Measurements from ENCODE around the gene ZFR2. TPM values are rescaled to one million over a fixed set of nuclear protein-coding genes. Genes with fewer than 3 reads are reported as not detected.

ZFR2 gene
- total RNA-seq, 2 experiments from 2014 or later = 0.73 to 0.82 TPM

DNA sequence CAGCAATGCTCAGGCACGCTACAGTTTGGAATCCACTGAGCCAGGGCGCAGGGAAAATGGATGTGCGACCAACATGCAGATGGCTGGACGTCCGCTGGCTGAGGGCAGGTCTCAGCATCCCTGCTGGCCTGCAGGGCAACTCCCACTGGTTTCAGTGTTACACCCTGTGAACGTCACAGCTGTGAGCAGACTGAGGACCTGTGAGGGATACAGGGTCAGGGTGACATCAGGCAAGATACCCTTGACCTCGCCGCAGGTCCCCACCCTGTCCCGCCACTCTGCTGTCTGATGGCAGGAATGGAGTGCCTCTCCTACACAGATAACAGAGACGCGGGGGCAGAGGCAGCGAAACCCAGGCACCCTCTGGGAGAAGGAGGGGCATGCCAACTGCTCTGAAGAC, 19.1 kb downstream of the ZFR2 start:
- no peak for DNase-seq
- no peaks in the 10 kb centered on the region for H3K27me3 ChIP-seq (ENCODE audit: control insufficient read depth in 1 of 2, insufficient read depth in 2 of 2, low read length in 2 of 2)
- no peaks in the 10 kb centered on the region for H3K4me1 Mint-ChIP-seq (ENCODE audit: low read depth)
- H3K27ac ChIP-seq (ENCODE audit: low read depth in 1 of 2, low read length in 2 of 2) = no peak overlapping the region
- CTCF ChIA-PET = interaction anchor here (1.4 kb wide), 1 partner anchor 87 kb away, joined by 5 read pairs; the partner anchor contains the start of gene MRPL54
- no peak overlapping the region for H3K27ac Mint-ChIP-seq
- no peak for ATAC-seq (ENCODE audit: poor library complexity)
- no peaks in the 10 kb centered on the region for H3K36me3 ChIP-seq (ENCODE audit: insufficient read depth, low read length)
- intact Hi-C loops (cut with DNase I, micrococcal nuclease) = loop anchor here (10.0 kb wide), 2 partner anchors 185 to 255 kb away; no protein-coding TSS in a partner anchor
- POLR2A ChIA-PET = no interaction called here
- H3K9me3 Mint-ChIP-seq = no peaks in the 10 kb centered on the region
- H3K9me3 ChIP-seq (ENCODE audit: control insufficient read depth in 1 of 2, insufficient read depth in 1 of 2, low read length in 2 of 2) = peaks cover 7 to 13% of the 10 kb centered on the region in 2 experiments
- H3K36me3 Mint-ChIP-seq (ENCODE audit: low read depth) = no peaks in the 10 kb centered on the region
- H3K27me3 Mint-ChIP-seq = no peaks in the 10 kb centered on the region
- no peak overlapping the region for H3K4me3 ChIP-seq (ENCODE audit: low read length)
- TF ChIP-seq, protein P1, sequence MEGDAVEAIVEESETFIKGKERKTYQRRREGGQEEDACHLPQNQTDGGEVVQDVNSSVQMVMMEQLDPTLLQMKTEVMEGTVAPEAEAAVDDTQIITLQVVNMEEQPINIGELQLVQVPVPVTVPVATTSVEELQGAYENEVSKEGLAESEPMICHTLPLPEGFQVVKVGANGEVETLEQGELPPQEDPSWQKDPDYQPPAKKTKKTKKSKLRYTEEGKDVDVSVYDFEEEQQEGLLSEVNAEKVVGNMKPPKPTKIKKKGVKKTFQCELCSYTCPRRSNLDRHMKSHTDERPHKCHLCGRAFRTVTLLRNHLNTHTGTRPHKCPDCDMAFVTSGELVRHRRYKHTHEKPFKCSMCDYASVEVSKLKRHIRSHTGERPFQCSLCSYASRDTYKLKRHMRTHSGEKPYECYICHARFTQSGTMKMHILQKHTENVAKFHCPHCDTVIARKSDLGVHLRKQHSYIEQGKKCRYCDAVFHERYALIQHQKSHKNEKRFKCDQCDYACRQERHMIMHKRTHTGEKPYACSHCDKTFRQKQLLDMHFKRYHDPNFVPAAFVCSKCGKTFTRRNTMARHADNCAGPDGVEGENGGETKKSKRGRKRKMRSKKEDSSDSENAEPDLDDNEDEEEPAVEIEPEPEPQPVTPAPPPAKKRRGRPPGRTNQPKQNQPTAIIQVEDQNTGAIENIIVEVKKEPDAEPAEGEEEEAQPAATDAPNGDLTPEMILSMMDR (IDR thresholded peaks at IDR 0.05) = no peak
- peaks cover 4% of the 10 kb centered on the region for H3K4me1 ChIP-seq (ENCODE audit: insufficient read depth, low read length)
- H3K4me3 Mint-ChIP-seq = no peak overlapping the region

DNA sequence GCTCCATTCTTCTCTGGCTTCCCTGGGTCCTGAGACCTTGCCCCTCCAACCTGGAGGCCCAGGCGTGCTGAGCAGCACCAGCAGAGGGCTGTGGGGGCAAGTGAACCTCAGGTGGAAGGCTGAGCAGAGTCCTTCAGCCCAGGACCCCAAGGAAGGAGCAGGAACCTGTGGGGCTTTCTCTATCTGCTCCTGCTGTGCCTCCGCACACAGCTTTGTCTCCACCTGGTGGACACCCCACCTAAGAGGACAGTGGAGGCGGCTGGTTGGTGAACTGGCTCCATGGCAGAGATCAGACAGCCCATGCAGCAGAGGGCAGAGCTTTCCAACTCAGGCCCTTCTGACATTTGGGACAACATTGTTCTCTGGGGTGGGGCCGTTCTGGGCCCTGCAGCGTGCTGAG, 19.7 kb downstream of the ZFR2 start:
- Mint-ChIP-seq H3K27me3 (no peaks in the 10 kb centered on the region), H3K9me3 (no peaks in the 10 kb centered on the region), H3K4me1 (ENCODE audit: low read depth) (no peaks in the 10 kb centered on the region), H3K36me3 (ENCODE audit: low read depth) (no peaks in the 10 kb centered on the region), H3K27ac (no peak overlapping the region), H3K4me3 (no peak overlapping the region)
- H3K4me1 ChIP-seq (ENCODE audit: insufficient read depth, low read length) = peaks cover 4% of the 10 kb centered on the region
- peak; percentile 54 for ATAC-seq (ENCODE audit: poor library complexity)
- no peaks in the 10 kb centered on the region for H3K36me3 ChIP-seq (ENCODE audit: insufficient read depth, low read length)
- CTCF ChIA-PET = interaction anchor here (0.6 to 1.4 kb wide), 3 partner anchors 9 to 87 kb away, joined by 3 to 5 read pairs (median 4); partner anchors contain the start of gene MRPL54
- POLR2A ChIA-PET = interaction anchor here (1.1 kb wide), 1 partner anchor 86 kb away, joined by 4 read pairs; the partner anchor contains the start of gene MRPL54
- intact Hi-C loops (cut with DNase I, micrococcal nuclease) = loop anchor here (10.0 kb wide), 2 partner anchors 184 to 254 kb away; no protein-coding TSS in a partner anchor
- peak in 13 of 14 experiments; percentile 6 to 65 (median 28) for DNase-seq
- peaks cover 7 to 13% of the 10 kb centered on the region in 2 experiments for H3K9me3 ChIP-seq (ENCODE audit: control insufficient read depth in 1 of 2, insufficient read depth in 1 of 2, low read length in 2 of 2)
- no peak overlapping the region for H3K4me3 ChIP-seq (ENCODE audit: low read length)
- TF ChIP-seq, protein P1 (IDR thresholded peaks at IDR 0.05) = peak; percentile 23
- H3K27me3 ChIP-seq (ENCODE audit: control insufficient read depth in 1 of 2, insufficient read depth in 2 of 2, low read length in 2 of 2) = no peaks in the 10 kb centered on the region
- H3K27ac ChIP-seq (ENCODE audit: low read depth in 1 of 2, low read length in 2 of 2) = no peak overlapping the region

DNA sequence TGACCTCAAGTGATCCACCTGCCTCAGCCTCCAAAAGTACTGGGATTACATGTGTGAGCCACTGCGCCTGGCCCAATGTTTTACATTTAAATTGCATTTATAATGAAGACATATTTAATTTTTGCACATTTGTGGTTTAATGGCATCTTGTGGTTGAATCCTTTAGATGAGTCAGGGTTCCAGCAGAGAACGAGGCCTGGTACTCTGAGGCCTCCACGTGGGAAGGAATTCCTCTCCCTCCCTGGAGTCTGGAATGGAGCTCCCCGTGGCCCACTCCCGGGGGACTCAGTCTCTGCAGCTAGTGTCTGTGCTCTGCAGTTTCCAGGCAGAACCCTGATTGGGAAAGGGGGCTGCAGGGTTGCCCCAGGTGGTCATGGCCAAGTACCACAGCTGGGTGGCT, 24.2 kb downstream of the ZFR2 start:
- Mint-ChIP-seq H3K27me3 (no peaks in the 10 kb centered on the region), H3K4me3 (no peak overlapping the region), H3K27ac (no peak overlapping the region), H3K4me1 (ENCODE audit: low read depth) (no peaks in the 10 kb centered on the region), H3K36me3 (ENCODE audit: low read depth) (no peaks in the 10 kb centered on the region), H3K9me3 (no peaks in the 10 kb centered on the region)
- Histone ChIP-seq H3K4me3 (ENCODE audit: low read length) (no peak overlapping the region), H3K36me3 (ENCODE audit: insufficient read depth, low read length) (no peaks in the 10 kb centered on the region), H3K27me3 (ENCODE audit: control insufficient read depth in 1 of 2, insufficient read depth in 2 of 2, low read length in 2 of 2) (no peaks in the 10 kb centered on the region), H3K27ac (ENCODE audit: low read depth in 1 of 2, low read length in 2 of 2) (no peak overlapping the region), H3K9me3 (ENCODE audit: control insufficient read depth in 1 of 2, insufficient read depth in 1 of 2, low read length in 2 of 2) (no peaks in the 10 kb centered on the region), H3K4me1 (ENCODE audit: insufficient read depth, low read length) (peaks cover 4% of the 10 kb centered on the region)
- DNase-seq (no peak), ATAC-seq (ENCODE audit: poor library complexity) (no peak)
- TF ChIP-seq, protein P1 (IDR thresholded peaks at IDR 0.05) = no peak
- intact Hi-C loops (cut with DNase I, micrococcal nuclease) = loop anchor here (10.0 kb wide), 2 partner anchors 180 to 250 kb away; no protein-coding TSS in a partner anchor
- POLR2A ChIA-PET = no interaction called here
- CTCF ChIA-PET = no interaction called here
